GM23338 (cell line): ENCODE measurements around the gene CXCL12. TPM values are rescaled to one million over a fixed set of nuclear protein-coding genes. Genes with fewer than 3 reads are reported as not detected.

Source experiments
- ATAC-seq: fragments of 200-7000 bp; cut with Tn5 transposase; 3 replicates; pipeline ENCODE4 v1.9.1; 2020
- DNase-seq: peaks from one replicate; pipeline ENCODE4 v3.0.0-alpha.2; 2015; ENCODE audit warnings: low spot score
- H2AFZ ChIP-seq: fragments of 200-600 bp; sonication (generic); 2 replicates; pipeline ENCODE4 v1.8.0; 2016; ENCODE audit warnings: antibody characterized with exemption, mild to moderate bottlenecking, moderate library complexity
- H3F3A ChIP-seq: fragments of 200-600 bp; sonication (generic); replicated peaks from 2 replicates; pipeline ENCODE4 v1.8.0; 2017; ENCODE audit warnings: antibody characterized with exemption, mixed run types, low read depth
- H3K27ac ChIP-seq: fragments of 200-600 bp; sonication (generic); 2 replicates; pipeline ENCODE4 v1.6.1; 2016; ENCODE audit warnings: low read depth
- H3K27me3 ChIP-seq: fragments of 200-600 bp; sonication (generic); 2 replicates; pipeline ENCODE4 v1.8.0; 2016; ENCODE audit warnings: mild to moderate bottlenecking, mixed run types, moderate library complexity; ENCODE audit not compliant: insufficient read depth
- H3K36me3 ChIP-seq: fragments of 200-600 bp; sonication (generic); 2 replicates; pipeline ENCODE4 v1.8.0; 2016; ENCODE audit warnings: mild to moderate bottlenecking; ENCODE audit not compliant: insufficient read depth
- H3K4me1 ChIP-seq: fragments of 200-600 bp; sonication (generic); 2 replicates; pipeline ENCODE4 v1.8.0; 2016; ENCODE audit warnings: mild to moderate bottlenecking, moderate library complexity; ENCODE audit not compliant: insufficient read depth
- H3K4me2 ChIP-seq: fragments of 200-600 bp; sonication (generic); 2 replicates; pipeline ENCODE4 v1.7.1; 2017; ENCODE audit warnings: mixed run types
- H3K4me3 ChIP-seq: fragments of 200-600 bp; sonication (generic); 2 replicates; pipeline ENCODE4 v1.6.1; 2016; ENCODE audit warnings: mixed run types
- H3K79me2 ChIP-seq: fragments of 200-600 bp; sonication (generic); replicated peaks from 2 replicates; pipeline ENCODE4 v1.8.0; 2017; ENCODE audit warnings: mild to moderate bottlenecking; ENCODE audit not compliant: insufficient read depth
- H3K9me2 ChIP-seq: fragments of 200-600 bp; sonication (generic); 2 replicates; pipeline ENCODE4 v1.8.0; 2017; ENCODE audit not compliant: insufficient read depth
- H4K20me1 ChIP-seq: fragments of 200-600 bp; sonication (generic); replicated peaks from 2 replicates; pipeline ENCODE4 v1.8.0; 2017; ENCODE audit warnings: mild to moderate bottlenecking; ENCODE audit not compliant: insufficient read depth
- H3K27ac Mint-ChIP-seq: 2 replicates; pipeline ENCODE4 v1.8.0; 2020; ENCODE audit warnings: inconsistent platforms, mild to moderate bottlenecking, moderate library complexity, mixed read lengths
- H3K27me3 Mint-ChIP-seq: 3 replicates; pipeline ENCODE4 v1.8.0; 2022; ENCODE audit warnings: low read depth, mild to moderate bottlenecking, moderate library complexity, mixed read lengths, inconsistent platforms; ENCODE audit not compliant: insufficient read depth, poor library complexity
- H3K36me3 Mint-ChIP-seq: 3 replicates; pipeline ENCODE4 v1.8.0; 2021; ENCODE audit warnings: low read depth, mild to moderate bottlenecking, inconsistent platforms, moderate library complexity, mixed read lengths
- H3K4me1 Mint-ChIP-seq: 3 replicates; pipeline ENCODE4 v1.8.0; 2020; ENCODE audit warnings: mild to moderate bottlenecking, inconsistent platforms, mixed read lengths
- H3K4me3 Mint-ChIP-seq: 3 replicates; pipeline ENCODE4 v1.8.0; 2021; ENCODE audit warnings: moderate library complexity, mild to moderate bottlenecking, inconsistent platforms, mixed read lengths
- H3K9me3 Mint-ChIP-seq: 3 replicates; pipeline ENCODE4 v1.8.0; 2020; ENCODE audit warnings: moderate library complexity, mild to moderate bottlenecking, inconsistent platforms, mixed read lengths
- EZH2phosphoT487 ChIP-seq: fragments of 200-600 bp; sonication (generic); IDR thresholded peaks from one replicate; pipeline ENCODE4 v1.8.1; 2018; ENCODE audit warnings: antibody characterized with exemption; ENCODE audit not compliant: unreplicated experiment
- JUNB ChIP-seq: IDR thresholded peaks from one replicate; pipeline ENCODE4 v1.6.1; 2016; ENCODE audit warnings: antibody characterized with exemption; ENCODE audit not compliant: unreplicated experiment
- STAT1 ChIP-seq: IDR thresholded peaks from one replicate; pipeline ENCODE4 v1.6.1; 2016; ENCODE audit warnings: antibody characterized with exemption; ENCODE audit not compliant: unreplicated experiment
- polyA plus RNA-seq: library from polyadenylated mRNA; unstranded; fragments of >200 nt; fragmentation: Nextera tagmentation; extraction: Ambion mirVana; gene quantifications from 2 replicates; pipeline ENCODE4 v1.2.1, GENCODE V29; 2016
- total RNA-seq: library from RNA; depleted of rRNA; stranded (reverse); fragments of >200 nt; shearing (Covaris generic); gene quantifications from 2 replicates; pipeline ENCODE4 v1.2.3, GENCODE V29; 2014
- TF ChIP-seq, protein P1 (sequence below): fragments of 250-450 bp; sonication (Bioruptor Pico); IDR thresholded peaks from 2 replicates; pipeline ENCODE4 v1.5.0; 2020; ENCODE audit warnings: mild to moderate bottlenecking, moderate library complexity
- TF ChIP-seq, protein P2 (sequence below): IDR thresholded peaks from 2 replicates; pipeline ENCODE4 v1.6.1; 2016; ENCODE audit warnings: antibody characterized with exemption

The CXCL12 gene
- total and polyA plus RNA-seq, 2 experiments from 2014 or later: 53.8 to 58.5 TPM

DNA sequence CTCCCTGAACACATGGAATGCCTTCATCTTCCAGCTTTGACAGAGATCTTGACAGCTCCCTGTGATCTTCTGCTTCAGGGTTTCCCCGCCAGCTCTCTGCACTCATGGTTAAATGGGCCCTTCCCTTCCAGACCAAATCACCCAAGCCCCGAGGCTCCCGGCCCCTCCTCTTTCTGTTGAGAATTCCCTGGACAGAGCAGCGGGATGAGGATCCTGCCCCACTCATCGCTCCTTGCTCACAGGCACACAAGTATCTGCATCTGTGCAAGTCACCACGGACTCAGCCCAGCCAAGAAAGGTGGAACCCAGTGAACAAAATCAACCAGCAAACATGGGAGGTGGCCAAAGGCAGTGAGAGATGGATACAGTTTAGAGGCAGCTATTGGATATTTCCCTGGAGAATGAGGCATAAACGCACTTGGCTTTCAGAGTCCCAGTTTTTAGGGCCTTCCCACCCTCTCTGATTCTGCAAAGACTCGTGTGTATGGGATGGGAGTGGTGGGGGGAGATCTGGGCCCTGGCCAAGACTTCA, 37.7 kb upstream of the CXCL12 start (continued):
- TF ChIP-seq, protein P1, sequence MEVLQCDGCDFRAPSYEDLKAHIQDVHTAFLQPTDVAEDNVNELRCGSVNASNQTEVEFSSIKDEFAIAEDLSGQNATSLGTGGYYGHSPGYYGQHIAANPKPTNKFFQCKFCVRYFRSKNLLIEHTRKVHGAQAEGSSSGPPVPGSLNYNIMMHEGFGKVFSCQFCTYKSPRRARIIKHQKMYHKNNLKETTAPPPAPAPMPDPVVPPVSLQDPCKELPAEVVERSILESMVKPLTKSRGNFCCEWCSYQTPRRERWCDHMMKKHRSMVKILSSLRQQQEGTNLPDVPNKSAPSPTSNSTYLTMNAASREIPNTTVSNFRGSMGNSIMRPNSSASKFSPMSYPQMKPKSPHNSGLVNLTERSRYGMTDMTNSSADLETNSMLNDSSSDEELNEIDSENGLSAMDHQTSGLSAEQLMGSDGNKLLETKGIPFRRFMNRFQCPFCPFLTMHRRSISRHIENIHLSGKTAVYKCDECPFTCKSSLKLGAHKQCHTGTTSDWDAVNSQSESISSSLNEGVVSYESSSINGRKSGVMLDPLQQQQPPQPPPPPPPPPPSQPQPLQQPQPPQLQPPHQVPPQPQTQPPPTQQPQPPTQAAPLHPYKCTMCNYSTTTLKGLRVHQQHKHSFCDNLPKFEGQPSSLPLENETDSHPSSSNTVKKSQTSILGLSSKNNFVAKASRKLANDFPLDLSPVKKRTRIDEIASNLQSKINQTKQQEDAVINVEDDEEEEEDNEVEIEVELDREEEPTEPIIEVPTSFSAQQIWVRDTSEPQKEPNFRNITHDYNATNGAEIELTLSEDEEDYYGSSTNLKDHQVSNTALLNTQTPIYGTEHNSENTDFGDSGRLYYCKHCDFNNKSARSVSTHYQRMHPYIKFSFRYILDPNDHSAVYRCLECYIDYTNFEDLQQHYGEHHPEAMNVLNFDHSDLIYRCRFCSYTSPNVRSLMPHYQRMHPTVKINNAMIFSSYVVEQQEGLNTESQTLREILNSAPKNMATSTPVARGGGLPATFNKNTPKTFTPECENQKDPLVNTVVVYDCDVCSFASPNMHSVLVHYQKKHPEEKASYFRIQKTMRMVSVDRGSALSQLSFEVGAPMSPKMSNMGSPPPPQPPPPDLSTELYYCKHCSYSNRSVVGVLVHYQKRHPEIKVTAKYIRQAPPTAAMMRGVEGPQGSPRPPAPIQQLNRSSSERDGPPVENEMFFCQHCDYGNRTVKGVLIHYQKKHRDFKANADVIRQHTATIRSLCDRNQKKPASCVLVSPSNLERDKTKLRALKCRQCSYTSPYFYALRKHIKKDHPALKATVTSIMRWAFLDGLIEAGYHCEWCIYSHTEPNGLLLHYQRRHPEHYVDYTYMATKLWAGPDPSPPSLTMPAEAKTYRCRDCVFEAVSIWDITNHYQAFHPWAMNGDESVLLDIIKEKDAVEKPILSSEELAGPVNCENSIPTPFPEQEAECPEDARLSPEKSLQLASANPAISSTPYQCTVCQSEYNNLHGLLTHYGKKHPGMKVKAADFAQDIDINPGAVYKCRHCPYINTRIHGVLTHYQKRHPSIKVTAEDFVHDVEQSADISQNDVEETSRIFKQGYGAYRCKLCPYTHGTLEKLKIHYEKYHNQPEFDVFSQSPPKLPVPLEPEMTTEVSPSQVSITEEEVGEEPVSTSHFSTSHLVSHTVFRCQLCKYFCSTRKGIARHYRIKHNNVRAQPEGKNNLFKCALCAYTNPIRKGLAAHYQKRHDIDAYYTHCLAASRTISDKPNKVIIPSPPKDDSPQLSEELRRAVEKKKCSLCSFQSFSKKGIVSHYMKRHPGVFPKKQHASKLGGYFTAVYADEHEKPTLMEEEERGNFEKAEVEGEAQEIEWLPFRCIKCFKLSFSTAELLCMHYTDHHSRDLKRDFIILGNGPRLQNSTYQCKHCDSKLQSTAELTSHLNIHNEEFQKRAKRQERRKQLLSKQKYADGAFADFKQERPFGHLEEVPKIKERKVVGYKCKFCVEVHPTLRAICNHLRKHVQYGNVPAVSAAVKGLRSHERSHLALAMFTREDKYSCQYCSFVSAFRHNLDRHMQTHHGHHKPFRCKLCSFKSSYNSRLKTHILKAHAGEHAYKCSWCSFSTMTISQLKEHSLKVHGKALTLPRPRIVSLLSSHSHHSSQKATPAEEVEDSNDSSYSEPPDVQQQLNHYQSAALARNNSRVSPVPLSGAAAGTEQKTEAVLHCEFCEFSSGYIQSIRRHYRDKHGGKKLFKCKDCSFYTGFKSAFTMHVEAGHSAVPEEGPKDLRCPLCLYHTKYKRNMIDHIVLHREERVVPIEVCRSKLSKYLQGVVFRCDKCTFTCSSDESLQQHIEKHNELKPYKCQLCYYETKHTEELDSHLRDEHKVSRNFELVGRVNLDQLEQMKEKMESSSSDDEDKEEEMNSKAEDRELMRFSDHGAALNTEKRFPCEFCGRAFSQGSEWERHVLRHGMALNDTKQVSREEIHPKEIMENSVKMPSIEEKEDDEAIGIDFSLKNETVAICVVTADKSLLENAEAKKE: no peak
- no peak for TF ChIP-seq EZH2phosphoT487
- TF ChIP-seq JUNB: no peak
- TF ChIP-seq, protein P2, sequence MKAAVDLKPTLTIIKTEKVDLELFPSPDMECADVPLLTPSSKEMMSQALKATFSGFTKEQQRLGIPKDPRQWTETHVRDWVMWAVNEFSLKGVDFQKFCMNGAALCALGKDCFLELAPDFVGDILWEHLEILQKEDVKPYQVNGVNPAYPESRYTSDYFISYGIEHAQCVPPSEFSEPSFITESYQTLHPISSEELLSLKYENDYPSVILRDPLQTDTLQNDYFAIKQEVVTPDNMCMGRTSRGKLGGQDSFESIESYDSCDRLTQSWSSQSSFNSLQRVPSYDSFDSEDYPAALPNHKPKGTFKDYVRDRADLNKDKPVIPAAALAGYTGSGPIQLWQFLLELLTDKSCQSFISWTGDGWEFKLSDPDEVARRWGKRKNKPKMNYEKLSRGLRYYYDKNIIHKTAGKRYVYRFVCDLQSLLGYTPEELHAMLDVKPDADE: no peak
- TF ChIP-seq STAT1: no peak

DNA sequence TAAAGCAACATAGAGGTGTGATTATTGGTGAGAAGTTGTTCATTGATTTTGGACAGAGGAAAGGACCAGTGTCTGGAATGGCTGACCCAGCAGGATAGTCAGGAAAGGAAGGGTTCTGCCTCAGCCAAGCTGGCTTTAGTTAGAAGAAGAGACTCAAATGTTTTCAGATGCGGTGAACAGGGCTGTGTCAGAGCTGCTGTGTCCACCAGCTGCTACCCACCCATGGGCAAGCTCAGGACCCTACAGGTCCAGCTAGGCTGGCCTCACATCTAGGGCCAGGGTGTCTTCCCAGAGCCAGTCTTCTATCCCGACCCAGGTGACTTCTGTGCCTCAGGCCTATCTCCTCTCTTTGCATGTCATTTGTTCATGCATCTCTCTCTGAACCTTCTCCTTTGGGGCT, 37.3 kb upstream of the CXCL12 start:
- no peaks in the 10 kb centered on the region for H3F3A ChIP-seq
- TF ChIP-seq, protein P1: no peak
- TF ChIP-seq, protein P2: no peak

More for the DNA sequence above, 37.3 kb upstream of the CXCL12 start:
- Mint-ChIP-seq H3K36me3 (no peaks in the 10 kb centered on the region; the same call in 2 of the 3 replicates), H3K27ac (no peak overlapping the region), H3K9me3 (peaks cover 4% of the 10 kb centered on the region; the same call in 2 of the 3 replicates), H3K4me1 (no peaks in the 10 kb centered on the region), H3K27me3 (peaks cover 6% of the 10 kb centered on the region), H3K4me3 (no peak overlapping the region)
- Histone ChIP-seq H3K36me3 (no peaks in the 10 kb centered on the region), H3K27me3 (no peaks in the 10 kb centered on the region), H3K4me1 (no peaks in the 10 kb centered on the region), H2AFZ (no peak overlapping the region), H4K20me1 (no peaks in the 10 kb centered on the region), H3K79me2 (no peaks in the 10 kb centered on the region), H3K4me3 (no peak overlapping the region), H3K4me2 (no peak overlapping the region), H3K9me2 (no peaks in the 10 kb centered on the region; the same call in 1 of the 2 replicates), H3K27ac (no peak overlapping the region)
- DNase-seq: no peak
- ATAC-seq: no peak
